GM18498 (cell line): ENCODE results near the gene APOL3.
"Not testable (repeated sequence)": the region's sequence is repeated elsewhere in the genome, so short reads cannot be mapped to it uniquely, and the experiment has no call there.

Experiments
- ATAC-seq: cut with Tn5 transposase; IDR thresholded peaks from one replicate; pipeline ENCODE4 v1.9.1; 2021; ENCODE audit warnings: mild to moderate bottlenecking, moderate library complexity; ENCODE audit not compliant: unreplicated experiment

APOL3 gene

DNA sequence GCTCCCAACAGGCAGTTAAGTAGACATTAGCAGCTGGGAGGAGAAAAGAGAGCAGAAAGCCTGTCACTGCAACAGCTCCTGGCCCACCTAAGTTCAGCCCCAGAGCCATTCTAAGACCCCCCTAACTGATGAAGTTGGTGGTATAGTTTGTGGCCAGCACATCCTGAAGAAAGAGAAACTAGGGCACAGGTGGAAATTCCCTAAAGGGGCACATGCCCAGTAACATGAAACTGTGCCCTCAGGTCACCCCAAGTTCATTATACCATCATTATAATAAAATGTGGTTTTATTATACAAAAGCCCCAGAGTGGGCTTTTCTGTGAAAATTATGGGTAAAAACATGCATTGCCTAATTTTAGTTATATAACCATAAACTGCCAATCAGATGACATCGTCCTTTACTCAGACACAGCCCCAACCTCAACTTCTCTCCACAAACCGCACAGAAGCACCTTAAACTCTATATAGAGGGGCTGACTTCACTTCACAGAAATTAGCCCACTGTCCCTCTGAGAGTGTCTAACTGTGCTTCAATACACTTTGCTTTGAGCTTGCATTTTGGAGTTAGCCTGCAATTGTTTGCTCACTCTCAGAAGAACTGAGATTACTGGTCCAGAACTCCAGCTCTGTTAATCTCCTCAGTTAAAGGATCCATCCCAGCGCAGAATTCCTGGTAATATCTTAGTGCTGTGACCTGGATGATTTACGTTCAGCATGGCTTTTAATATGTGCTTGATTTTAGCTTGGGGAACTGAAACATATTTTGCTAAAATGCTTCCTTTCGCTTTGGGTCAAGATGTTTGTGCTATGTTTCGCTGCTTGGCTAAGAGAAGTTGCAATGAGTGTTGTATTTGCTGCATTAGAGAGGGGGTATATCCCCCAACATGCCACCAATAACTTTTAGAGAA, 1.8 kb upstream of the APOL3 start:
- ATAC-seq: peak; percentile 41

DNA sequence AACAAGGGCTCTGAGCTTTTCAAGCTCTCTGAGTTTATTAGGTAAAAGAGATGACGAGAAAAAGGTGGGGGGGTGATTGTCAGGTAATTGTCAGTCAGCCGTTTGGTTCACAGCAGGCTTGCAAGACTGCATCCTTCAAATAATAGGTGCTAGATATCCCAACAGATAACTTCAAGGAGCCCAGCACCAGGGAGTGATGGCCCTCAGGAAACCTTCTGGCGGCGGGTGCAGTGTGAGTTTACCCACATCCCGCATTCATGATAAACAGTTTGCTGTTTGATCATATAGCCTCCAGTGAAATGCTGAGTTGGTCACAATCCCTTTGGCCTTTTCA, 1.2 kb upstream of the APOL3 start:
- ATAC-seq: not testable (repeated sequence)

DNA sequence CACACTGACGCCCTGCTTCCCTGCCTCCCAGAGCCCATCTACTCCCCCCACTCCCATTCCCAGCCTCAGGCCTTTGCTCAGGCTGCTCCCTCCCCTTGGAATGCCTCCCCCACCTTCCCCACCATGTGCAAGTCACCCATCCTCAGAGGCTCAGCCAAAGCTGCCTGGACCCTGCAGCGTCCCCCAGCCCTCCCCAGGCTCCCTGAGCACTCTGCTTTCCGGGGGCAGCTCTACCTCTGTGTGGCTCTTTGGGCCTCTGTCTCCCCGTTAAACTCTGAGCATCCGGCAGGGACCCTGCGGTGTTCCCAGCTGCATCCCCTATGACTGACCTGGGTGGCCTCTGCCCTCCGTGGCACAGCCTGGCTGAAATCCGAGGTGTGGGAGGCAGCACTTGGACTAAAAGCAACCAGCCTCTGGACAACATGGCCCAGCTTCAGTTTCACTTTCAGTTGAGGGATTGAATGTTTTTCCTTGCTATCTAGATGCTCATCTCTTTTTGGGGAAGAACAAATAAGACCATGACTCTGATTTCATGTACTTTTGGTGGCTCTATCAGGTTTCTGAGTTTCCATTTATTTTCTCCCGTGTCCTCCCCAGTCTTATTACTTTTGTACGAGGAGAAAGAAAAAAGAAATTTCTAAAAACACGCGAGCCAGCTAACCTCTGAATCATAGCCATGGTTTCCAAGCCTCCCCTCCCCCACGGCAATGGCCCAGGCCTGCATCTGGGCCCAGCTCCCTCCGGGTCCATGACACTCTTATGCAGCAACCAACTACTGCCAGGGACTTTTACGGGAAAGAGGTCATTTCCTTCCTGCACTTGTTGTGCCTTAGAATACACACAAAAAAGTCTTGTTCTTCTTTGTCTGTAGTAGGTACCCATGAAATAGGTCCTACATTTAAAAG, 3.8 kb downstream of the APOL3 start:
- no peak for ATAC-seq

DNA sequence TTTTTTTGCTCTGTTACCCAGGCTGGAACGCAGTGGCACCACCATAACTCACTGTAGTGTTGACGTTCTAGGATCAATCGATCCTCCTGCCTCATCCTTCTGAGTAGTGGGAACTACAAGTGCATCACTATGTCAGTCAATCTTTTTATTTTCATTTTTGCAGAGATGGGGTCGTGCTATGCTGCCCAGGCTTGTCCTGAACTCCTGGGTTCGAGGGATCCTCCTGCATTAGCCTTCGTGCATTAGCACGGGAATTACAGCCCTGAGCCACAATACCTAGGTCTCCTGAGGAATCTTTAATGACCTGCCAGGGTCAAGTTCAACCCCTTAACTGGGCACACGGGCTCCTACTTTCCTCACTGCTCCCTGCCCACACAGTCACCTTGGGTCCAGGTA, 4.4 kb downstream of the APOL3 start:
- ATAC-seq: no peak

DNA sequence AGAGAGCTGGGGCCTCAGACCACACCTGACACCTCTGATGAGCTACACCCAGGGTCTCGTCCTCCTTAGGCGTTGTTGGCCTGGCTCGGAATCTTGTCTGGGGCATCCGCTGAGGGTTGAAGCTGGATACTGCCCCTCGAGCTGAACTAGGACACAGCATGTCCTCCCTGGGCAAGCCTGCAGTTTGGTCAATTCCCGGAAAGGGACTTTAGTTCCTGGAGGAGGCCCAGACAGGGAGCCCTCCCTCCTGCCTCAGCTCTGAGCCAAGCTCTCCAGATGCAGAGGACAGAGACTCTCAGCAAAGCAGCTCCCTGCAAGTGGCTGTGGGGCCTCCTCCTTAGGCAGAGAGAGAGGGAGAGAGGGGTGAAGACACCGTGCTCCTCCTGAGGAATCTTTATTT, 4.9 kb downstream of the APOL3 start:
- no peak for ATAC-seq

DNA sequence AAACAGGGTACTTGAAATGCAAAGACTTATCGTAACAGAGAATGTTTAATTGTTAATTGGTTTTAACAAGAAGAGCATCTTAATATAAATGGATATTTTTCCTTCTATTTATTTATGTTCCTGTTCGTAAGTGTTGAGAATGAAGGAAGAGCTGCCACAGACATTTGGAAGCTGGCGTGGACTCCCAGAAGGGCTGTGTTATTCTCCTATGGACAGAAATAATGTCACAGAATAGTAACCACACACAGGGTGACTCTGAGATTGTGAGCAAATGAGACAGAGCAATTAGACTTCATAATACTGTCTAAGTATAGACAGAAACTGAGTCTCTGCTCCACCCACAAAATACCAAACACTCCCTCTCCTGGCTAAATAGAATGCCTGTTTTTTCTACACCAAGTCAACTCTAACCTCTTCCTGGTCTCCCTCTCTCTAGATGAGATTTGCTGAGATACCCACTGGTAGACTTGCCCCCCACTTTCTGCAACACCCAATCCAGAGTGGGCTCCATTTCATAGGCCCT, 6.1 kb downstream of the APOL3 start:
- ATAC-seq: no peak

DNA sequence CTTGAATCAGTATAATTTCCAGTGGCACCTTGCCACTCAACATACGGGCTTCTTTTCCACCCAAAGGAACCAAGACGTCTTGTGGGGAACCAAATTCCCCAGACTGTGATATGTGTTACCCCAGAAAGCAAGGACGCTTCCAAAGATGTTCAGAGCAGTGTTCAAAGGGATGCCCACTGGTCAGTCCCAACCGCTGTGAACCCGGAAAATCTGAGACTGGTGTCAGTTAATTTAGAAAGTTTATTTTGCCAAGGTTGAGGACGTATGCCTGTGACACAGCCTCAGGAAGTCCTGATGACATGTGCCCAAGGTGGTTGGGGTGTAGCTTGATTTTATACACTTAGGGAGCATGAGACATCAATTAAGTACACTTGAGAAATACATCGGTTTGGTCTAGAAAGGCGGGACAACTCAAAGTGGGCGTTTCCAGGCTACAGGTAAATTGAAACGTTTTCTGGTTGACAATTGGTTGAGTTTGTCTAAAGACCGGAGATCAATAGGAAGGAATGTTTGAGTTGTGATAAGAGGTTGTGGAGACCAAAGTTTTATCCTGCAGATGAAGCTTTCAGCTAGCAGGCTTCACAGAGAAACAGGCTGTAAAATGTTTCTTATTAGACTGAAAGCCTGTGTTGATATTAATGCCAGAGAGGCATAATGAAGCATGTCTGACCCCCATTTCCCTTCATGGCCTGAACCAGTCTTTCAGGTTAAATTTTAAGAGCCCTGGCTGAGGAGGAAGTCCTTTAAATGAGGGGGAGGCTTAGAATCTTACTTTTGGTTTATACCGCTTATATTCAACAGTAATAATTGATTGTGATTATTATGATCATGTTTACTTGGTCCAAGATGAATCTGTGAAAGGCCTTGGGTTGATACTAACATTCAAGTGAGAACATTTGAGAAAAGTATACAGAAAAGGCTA, 6.8 kb downstream of the APOL3 start:
- no peak for ATAC-seq

DNA sequence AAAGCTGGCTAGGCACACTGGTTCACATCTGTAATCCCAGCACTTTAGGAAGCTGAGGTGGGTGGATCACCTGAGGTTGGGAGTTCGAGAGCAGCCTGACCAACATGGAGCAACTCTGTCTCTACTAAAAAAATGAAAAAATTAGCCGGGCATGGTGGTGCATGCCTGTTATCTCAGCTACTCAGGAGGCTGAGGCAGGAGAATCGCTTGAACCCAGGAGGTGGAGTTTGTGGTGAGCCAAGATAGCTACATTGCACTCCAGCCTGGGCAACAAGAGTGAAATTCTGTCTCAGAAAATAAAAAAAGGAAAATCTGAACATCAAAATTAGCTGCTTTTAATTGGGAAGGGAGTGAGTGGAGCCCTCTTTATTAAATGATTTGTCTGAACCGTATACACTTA, 7.7 kb downstream of the APOL3 start:
- ATAC-seq: not testable (repeated sequence)

DNA sequence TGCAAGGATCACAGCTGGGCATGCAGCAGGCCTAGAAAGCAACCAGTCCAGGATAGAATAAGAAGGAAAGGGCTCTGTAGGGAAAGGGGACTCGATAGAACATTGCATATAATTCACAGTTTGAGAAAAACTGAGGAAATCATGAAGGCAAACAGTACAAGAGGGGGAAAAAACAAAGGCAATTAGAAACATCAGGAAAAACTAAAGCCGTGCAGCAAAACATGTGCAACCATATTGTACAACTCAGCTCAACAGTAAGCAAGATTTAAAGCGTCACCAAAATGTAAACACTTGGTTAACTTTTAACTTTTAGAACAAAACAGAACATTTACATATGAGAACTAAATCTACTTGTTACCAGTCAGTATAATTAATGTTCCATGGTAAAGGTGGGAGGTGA, 8.5 kb downstream of the APOL3 start:
- ATAC-seq: no peak

DNA sequence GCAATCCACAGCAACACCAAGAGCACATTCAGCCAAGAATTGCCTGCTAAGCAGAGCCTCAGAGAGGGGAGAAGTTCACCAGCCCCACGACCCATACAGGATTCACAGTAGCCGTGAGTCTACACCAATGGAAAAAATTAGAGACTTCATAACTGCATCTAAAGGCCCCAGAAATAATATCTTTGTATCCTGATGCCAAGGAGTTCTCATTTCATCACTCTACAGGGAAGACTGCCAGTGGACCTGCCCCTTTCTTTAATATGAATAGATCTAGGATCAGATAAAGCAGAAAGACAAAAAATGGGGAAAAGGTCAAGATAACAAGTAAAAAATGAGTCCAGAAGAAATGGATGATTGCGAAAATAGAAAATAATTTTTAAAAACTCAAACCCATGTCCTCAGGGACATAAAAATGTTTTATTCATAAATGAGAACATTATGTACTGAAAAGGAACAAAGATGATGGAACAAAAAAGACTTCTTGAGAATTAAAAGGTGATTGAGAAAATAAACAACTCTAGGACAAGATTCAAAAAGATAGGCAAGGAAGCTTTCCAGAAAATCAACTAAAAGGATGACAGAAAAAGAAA, 9.5 kb downstream of the APOL3 start:
- no peak for ATAC-seq

DNA sequence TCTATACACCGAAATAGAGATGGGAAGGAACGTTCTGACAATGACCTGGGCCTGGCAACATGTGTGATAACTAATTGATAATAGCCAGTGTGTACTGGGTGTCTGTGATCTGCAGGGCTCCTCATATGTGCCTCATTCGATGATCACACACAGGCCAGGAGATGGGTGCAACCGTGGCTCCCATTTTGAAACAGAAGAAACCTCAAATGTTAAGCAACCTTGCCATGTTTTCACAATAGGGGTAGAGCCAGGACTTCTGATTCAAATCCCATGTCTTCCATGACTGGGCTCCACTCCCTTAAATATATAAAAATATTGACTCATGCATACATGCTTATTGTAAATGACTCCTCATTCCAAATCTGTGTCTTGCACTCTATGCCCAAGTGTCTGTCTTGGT, 11.1 kb downstream of the APOL3 start:
- ATAC-seq: no peak

DNA sequence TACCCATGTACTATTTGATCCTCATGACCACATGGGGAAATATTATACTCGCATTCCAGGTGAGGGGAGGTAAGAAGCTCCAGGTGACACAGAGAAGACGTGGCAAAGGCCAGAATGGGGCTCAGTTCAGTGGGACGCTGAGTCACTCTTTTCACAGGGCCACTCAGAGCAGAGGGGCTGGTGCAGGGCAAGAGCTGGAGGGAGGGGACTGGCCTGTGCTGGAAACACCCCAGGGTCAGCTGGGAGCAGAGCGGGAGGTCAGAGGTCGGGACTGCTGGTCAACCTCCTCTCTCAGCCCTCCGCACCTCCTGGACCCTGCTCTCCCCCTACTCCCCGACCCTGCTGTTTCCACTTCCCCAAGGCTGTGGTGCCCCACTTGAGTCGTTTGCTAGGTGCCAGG, 12.1 kb downstream of the APOL3 start:
- ATAC-seq: no peak

DNA sequence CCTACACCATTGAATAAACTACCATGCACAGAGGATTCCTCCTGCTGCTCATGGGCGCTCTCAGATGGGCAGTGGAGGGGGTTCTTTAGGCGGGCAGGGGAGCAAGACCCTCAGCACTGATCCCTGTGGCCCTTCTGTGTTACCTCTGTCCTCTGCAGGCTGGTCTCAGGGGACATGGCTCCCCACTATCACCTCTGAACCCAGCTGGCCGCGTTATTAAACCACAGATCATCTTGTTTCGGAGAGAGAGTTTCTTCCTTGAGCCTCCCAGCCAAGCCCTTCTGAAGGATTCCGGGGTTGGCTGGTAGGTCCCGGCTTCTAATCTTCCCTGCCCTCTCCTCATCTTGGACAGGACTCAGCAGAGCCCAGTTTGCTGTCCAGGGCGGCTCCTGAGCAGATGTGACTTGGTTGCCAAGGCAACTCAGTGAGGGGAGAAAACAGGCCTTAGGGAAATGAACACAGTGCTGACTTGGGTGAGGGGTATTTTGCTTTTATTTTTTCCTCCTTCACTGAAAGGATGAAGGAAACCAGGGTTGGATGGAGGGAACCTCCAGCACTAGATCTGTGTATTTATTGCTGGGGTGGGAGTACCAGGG, 13.3 kb downstream of the APOL3 start:
- ATAC-seq: no peak

DNA sequence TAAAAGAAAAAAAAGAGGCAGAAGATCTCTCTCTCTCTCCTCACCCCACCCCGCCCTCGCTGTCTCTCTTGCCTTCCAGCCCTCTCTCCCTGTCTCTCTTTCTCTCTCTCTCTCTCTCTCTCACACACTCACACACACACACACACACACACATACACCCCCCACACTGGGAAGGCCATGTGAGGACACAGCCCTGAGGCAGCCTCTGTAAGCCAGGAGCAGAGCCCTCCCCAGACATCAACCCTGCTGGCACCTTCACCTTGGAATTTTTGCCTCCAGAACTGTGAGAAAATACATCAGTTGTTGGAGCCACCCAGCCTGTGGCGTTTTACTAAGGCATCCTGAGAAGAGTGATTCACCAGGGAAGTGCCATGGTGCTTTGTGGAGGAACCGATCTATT, 14.7 kb downstream of the APOL3 start:
- no peak for ATAC-seq

DNA sequence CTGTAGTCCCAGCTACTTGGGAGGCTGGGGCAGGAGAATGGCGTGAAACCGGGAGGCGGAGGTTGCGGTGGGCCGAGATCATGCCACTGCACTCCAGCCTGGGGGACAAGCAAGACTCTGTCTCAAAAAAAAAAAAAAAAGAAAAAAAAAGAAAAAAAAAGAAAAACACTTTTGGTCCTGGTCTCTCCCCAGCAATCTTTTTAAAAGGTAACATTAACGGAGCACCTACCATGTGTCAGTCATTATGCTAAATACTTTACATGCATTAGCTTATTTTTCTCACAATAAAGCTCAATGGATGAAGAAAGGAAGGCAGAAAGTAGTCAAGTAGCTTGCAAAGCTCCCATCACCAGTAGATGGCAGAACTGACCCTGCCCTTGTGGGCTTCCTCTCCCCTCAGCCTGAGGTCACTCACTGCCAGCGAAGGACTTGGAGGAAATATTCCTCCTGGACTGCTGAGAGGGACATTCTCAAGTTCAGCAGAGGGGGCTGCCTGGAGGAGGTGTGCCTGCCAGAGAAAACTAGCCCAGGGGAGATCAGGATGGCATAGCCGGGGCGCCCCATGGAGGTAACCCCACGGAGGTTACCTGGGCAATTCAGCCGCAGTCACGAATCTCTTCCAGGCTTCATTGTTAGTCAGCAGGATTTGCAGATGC, 15.5 kb downstream of the APOL3 start:
- no peak for ATAC-seq

DNA sequence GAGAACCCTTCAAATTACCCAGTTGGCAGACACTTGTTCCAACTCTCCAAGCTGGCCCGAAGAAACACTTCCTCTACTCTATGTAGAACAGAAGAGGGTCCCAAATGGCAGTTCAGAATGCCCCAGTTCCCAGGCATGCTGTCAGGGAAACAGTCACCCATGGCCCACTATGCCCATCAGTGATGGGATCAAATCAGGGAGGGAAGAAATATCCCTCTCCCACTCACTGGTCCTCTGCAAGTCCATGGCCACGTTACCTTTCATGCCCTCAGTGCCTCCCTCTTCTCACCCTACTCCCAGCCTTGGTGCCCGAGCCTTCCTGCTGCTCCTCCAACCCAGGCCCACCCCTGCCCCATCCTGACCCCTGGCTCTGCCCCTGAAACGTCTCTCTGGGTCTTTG, 16.6 kb downstream of the APOL3 start:
- no peak for ATAC-seq

DNA sequence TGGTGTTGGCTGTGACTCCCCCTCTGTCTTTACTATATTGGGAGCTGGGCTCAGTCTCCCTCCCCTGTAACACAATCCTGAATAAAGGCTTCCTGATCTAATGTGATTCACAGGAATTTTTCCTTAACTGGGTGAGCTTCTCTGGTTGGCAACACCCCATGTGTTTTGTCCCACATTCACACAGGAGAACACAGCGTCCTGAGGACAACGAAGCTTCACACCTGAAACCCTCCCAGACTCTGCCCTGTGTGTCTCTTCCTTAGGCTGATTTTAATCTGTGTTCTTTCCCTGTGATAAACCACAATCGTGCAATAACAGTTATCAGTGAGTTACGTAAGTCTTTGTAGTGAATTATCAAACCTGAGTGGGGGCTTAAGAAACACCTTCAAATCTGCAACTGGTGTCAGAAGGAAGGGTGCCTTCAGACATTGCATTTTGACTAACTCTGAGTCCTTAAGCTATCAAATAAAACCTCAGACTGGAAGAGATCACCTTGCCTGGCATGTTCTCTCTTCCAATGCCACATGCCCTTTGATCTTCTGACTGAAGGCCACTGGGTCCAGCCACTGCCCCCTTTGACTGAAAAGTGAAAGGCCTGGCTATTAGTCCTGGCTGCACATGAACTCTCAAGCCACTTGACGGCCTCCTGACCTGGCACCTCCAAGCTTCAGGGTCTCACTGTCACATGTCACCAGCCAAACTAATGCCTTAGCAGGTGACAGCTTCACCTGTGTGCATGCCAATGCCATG, 17.3 kb downstream of the APOL3 start:
- ATAC-seq: no peak

DNA sequence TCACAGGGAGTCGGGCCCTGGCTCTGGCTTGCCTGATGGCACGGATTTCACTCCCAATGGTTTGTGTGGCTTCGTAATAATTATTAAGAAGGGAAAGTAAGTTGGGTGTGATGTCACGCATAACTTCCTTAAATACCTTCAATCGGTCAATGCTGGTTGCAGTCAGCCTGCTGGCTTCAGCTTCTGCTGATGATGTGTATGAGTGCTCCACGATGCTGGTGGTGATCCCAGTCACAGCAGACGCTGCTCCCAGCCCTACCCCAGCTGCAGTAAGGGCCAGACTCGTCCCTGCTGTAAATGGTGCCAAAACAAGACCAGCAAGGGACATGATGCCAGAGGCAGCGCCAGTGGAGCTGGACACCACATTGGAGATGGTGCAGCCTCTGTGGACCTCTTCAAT, 19.1 kb downstream of the APOL3 start:
- ATAC-seq: no peak

DNA sequence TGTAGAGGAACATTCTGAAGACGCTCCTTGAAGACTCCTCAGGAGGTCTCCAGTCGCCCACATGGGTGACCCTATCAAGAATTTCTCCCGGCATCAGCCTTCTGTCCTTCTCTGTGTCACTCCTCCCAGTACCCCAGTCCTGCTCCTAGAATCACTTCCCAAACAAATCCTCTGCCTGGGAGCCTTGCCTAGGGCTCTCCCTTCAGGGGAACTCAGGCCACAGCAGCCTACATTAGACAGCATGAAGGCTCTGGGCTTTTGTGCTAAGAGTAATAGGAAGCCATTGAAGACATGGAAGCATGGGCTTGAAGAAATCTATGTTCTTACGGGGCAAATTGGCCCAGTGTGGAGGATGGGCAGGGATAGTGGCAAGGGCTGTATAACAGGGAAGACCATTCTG, 21.8 kb downstream of the APOL3 start:
- ATAC-seq: not testable (repeated sequence)
